ENCODE data around the gene IL20RA.

DNA sequence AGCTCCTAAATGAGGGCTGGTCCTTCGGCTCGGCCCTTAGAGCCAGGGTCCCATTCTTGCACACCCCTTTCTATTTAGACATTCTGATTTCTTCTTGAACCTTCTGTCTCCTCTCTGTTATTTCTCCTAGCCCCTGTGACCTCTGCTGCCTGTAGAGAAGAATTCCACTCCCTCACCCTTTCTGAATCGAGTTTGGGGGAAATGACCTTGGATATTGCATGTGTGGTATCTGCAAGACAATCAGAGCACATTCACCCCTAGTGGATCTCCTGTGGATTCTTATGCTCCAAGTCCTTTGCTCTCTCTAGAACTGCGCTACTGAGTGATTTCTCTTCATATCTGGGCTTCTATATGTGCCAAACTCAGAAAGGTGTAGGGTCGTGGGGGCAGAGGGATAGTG lies 67.7 kb downstream of the IL20RA start:
- TF ChIP-seq CTCF (optimal IDR thresholded peaks at IDR 0.05 in 1 of 3, IDR thresholded peaks at IDR 0.05 in 1 of 3, conservative IDR thresholded peaks at IDR 0.05 in 1 of 3; ENCODE audit: extremely low read depth in 1 of 3, insufficient read depth in 2 of 3, low read length in 3 of 3) (no peak), EZH2 (IDR thresholded peaks at IDR 0.05; ENCODE audit: low read length) (no peak)
